OCI-LY7 (cell line): ENCODE measurements around the gene SMIM22. TPM values are rescaled to one million over a fixed set of nuclear protein-coding genes. Genes with fewer than 3 reads are reported as not detected.

ENCODE experiments used
- BruUV-seq: library from RNA; stranded (reverse); fragments of 400-500 nt; replicated peaks from 2 replicates; lab custom pipeline; 2021; lab: Mats Ljungman, UMichigan
- CTCF ChIA-PET: fragments of 300-600 bp; sonication (Branson Sonifier 250); formaldehyde crosslinking; loops from one replicate; lab custom pipeline; 2022; ENCODE audit warnings: antibody characterized with exemption; ENCODE audit not compliant: unreplicated experiment; lab: Charles Lee
- POLR2A ChIA-PET: fragments of 300-600 bp; sonication (Branson Sonifier 250); formaldehyde crosslinking; loops from one replicate; lab custom pipeline; 2022; ENCODE audit warnings: antibody characterized with exemption; lab: Charles Lee
- DNase-seq: peaks from one replicate; pipeline ENCODE4 v3.0.0-alpha.2; 2015; ENCODE audit warnings: low spot score
- H2AFZ ChIP-seq: fragments of 200-600 bp; sonication (generic), shearing (Covaris generic); 2 replicates; pipeline ENCODE4 v1.6.1; 2014; ENCODE audit warnings: mild to moderate bottlenecking, antibody characterized with exemption, low read length, moderate library complexity
- H3K27ac ChIP-seq: fragments of 200-600 bp; sonication (generic); 2 replicates; pipeline ENCODE4 v1.5.1; 2014; ENCODE audit warnings: mixed run types, low read depth, mild to moderate bottlenecking, moderate library complexity, low read length, inconsistent platforms; ENCODE audit not compliant: poor library complexity, severe bottlenecking
- H3K36me3 ChIP-seq: fragments of 200-600 bp; sonication (generic); 2 replicates; pipeline ENCODE4 v1.6.1; 2014; ENCODE audit warnings: mild to moderate bottlenecking, antibody characterized with exemption, low read length, moderate library complexity, mixed read lengths; ENCODE audit not compliant: insufficient read depth
- H3K4me1 ChIP-seq: fragments of 200-600 bp; sonication (generic); 2 replicates; pipeline ENCODE4 v1.5.1; 2014; ENCODE audit warnings: mild to moderate bottlenecking, low read length; ENCODE audit not compliant: insufficient read depth, poor library complexity, severe bottlenecking
- H3K4me2 ChIP-seq: fragments of 200-600 bp; sonication (generic); 2 replicates; pipeline ENCODE4 v1.6.1; 2014; ENCODE audit warnings: mild to moderate bottlenecking, low read length
- H3K4me3 ChIP-seq: fragments of 200-600 bp; sonication (generic); 2 replicates; pipeline ENCODE4 v1.5.1; 2014; ENCODE audit warnings: mild to moderate bottlenecking, low read depth, low read length; ENCODE audit not compliant: poor library complexity, severe bottlenecking
- H3K79me2 ChIP-seq: fragments of 200-600 bp; sonication (generic); 2 replicates; pipeline ENCODE4 v1.6.1; 2016; ENCODE audit warnings: low read depth, mild to moderate bottlenecking, low read length, moderate library complexity, mixed read lengths; ENCODE audit not compliant: insufficient read depth
- H3K9me2 ChIP-seq: fragments of 200-600 bp; sonication (generic); 2 replicates; pipeline ENCODE4 v1.6.1; 2016; ENCODE audit warnings: mild to moderate bottlenecking, low read length, mixed read lengths; ENCODE audit not compliant: insufficient read depth
- H3K9me3 ChIP-seq: fragments of 200-600 bp; sonication (generic); 2 replicates; pipeline ENCODE4 v1.6.1; 2014; ENCODE audit warnings: mild to moderate bottlenecking, mixed run types, low read length, mixed read lengths
- H4K20me1 ChIP-seq: fragments of 200-600 bp; sonication (generic); 2 replicates; pipeline ENCODE4 v1.6.1; 2014; ENCODE audit warnings: mild to moderate bottlenecking, antibody characterized with exemption, low read length, moderate library complexity, mixed read lengths; ENCODE audit not compliant: insufficient read depth
- CTCF ChIP-seq: fragments of 200-600 bp; sonication (generic); conservative IDR thresholded peaks from 2 replicates; pipeline ENCODE4 v1.5.1; 2014; ENCODE audit warnings: mild to moderate bottlenecking, antibody characterized with exemption, low read length, moderate library complexity, mixed read lengths
- EZH2phosphoT487 ChIP-seq: fragments of 200-600 bp; sonication (generic); IDR thresholded peaks from 2 replicates; pipeline ENCODE4 v1.6.1; 2018; ENCODE audit warnings: low read depth, borderline replicate concordance, mild to moderate bottlenecking, mixed run types, antibody characterized with exemption, low read length, moderate library complexity, mixed read lengths
- intact Hi-C: fragments of 100-400 bp; cut with micrococcal nuclease; formaldehyde crosslinking; loops from one replicate; pipeline ENCODE4 v1.10.0; 2022; ENCODE audit not compliant: unreplicated experiment
- total RNA-seq, 2 experiments: library from RNA; depleted of rRNA in 1 of 2; stranded (reverse); fragments of >200 nt in 1 of 2; shearing (Covaris generic) in 1 of 2; gene quantifications; 2 replicates each; pipeline ENCODE4 v1.2.3, GENCODE V29; 2014 to 2022

The SMIM22 gene
- total RNA-seq, 2 experiments from 2014 or later: not detected

- no peak for DNase-seq
- BruUV-seq: no TSS peak
- CTCF ChIA-PET: no interaction called here
- no peak overlapping the region for H2AFZ ChIP-seq
- H3K9me2 ChIP-seq: no peaks in the 10 kb centered on the region
- no peaks in the 10 kb centered on the region for H4K20me1 ChIP-seq
- no peaks in the 10 kb centered on the region for H3K9me3 ChIP-seq
- intact Hi-C loops: no loop called here
- H3K4me2 ChIP-seq: no peak overlapping the region
- H3K4me3 ChIP-seq: no peak overlapping the region
- peaks cover 91% of the 10 kb centered on the region for H3K36me3 ChIP-seq
- H3K79me2 ChIP-seq: no peaks in the 10 kb centered on the region; the same call in 1 of the 2 replicates
- POLR2A ChIA-PET: interaction anchor here (0.6 kb wide), 1 partner anchor 207 kb away, joined by 3 read pairs; no protein-coding TSS in a partner anchor
- no peak for TF ChIP-seq EZH2phosphoT487
- TF ChIP-seq CTCF: no peak
- H3K4me1 ChIP-seq: no peaks in the 10 kb centered on the region
- no peak overlapping the region for H3K27ac ChIP-seq
Observed at GRCh38 chr16:4833584-4833983, 38.4 kb downstream of the SMIM22 start.

- H3K9me3 ChIP-seq: no peaks in the 10 kb centered on the region
- BruUV-seq: no TSS peak
- TF ChIP-seq EZH2phosphoT487 (no peak), CTCF (no peak)
- H4K20me1 ChIP-seq: no peaks in the 10 kb centered on the region
- H3K4me1 ChIP-seq: no peaks in the 10 kb centered on the region
- no peak overlapping the region for H3K4me2 ChIP-seq
- H3K36me3 ChIP-seq: peaks cover 93% of the 10 kb centered on the region
- H2AFZ ChIP-seq: no peak overlapping the region
- no peak overlapping the region for H3K4me3 ChIP-seq
- ChIA-PET POLR2A (interaction anchor here (0.6 kb wide), 1 partner anchor 27 kb away, joined by 6 read pairs; no protein-coding TSS in a partner anchor), CTCF (no interaction called here)
- intact Hi-C loops: no loop called here
- no peak for DNase-seq
- H3K9me2 ChIP-seq: no peaks in the 10 kb centered on the region
- H3K27ac ChIP-seq: no peak overlapping the region
- no peaks in the 10 kb centered on the region; the same call in 1 of the 2 replicates for H3K79me2 ChIP-seq
Observed at GRCh38 chr16:4836727-4837126, 41.6 kb downstream of the SMIM22 start.

- TF ChIP-seq EZH2phosphoT487 (no peak), CTCF (no peak)
- H4K20me1 ChIP-seq: no peaks in the 10 kb centered on the region
- intact Hi-C loops: no loop called here
- no peak for DNase-seq
- H3K27ac ChIP-seq: no peak overlapping the region
- peaks cover 93% of the 10 kb centered on the region for H3K36me3 ChIP-seq
- BruUV-seq: no TSS peak
- ChIA-PET CTCF (no interaction called here), POLR2A (interaction anchor here (0.6 kb wide), 1 partner anchor 223 kb away, joined by 3 read pairs; no protein-coding TSS in a partner anchor)
- H3K4me2 ChIP-seq: no peak overlapping the region
- H3K9me2 ChIP-seq: no peaks in the 10 kb centered on the region
- H3K79me2 ChIP-seq: no peaks in the 10 kb centered on the region; the same call in 1 of the 2 replicates
- no peaks in the 10 kb centered on the region for H3K4me1 ChIP-seq
- H3K4me3 ChIP-seq: no peak overlapping the region
- no peaks in the 10 kb centered on the region for H3K9me3 ChIP-seq
- no peak overlapping the region for H2AFZ ChIP-seq
Observed at GRCh38 chr16:4837733-4838501, 42.7 kb downstream of the SMIM22 start.
